Motor neuron (in vitro differentiated cells): ENCODE data around the gene AGAP1. TPM values are rescaled to one million over a fixed set of nuclear protein-coding genes. Genes with fewer than 3 reads are reported as not detected.

Source experiments
- ATAC-seq, 8 experiments: fragments of 200-7000 bp; cut with Tn5 transposase; replicated peaks in 6 of 8; 2 replicates each; pipeline ENCODE4 v1.8.0; 2021; ENCODE audit warnings: mild to moderate bottlenecking in 8 of 8, moderate library complexity in 8 of 8
- H3K27ac ChIP-seq, 2 donors: fragments of 250-450 bp; sonication (Bioruptor Pico); 2 replicates each; pipeline ENCODE4 v1.9.0; 2021; ENCODE audit warnings: antibody characterized with exemption in 2 of 2, mild to moderate bottlenecking in 2 of 2, moderate library complexity in 1 of 2
- H3K4me1 ChIP-seq, 2 donors: fragments of 250-450 bp; sonication (Bioruptor Pico); replicated peaks in 1 of 2; 2 replicates each; pipeline ENCODE4 v1.6.1; 2021; ENCODE audit warnings: antibody characterized with exemption in 2 of 2, mild to moderate bottlenecking in 2 of 2, moderate library complexity in 1 of 2
- H3K4me3 ChIP-seq, 5 donors: fragments of 250-450 bp; sonication (Bioruptor Pico); 2 replicates each; pipeline ENCODE4 v1.9.0; 2021; ENCODE audit warnings: antibody characterized with exemption in 5 of 5, mild to moderate bottlenecking in 5 of 5, moderate library complexity in 4 of 5
- WGBS, 10 experiments: fragments of 450-650 bp; shearing (Covaris generic); methylation state at CpG; one replicate each; pipeline ENCODE4 v1.0.0; 2022; 5-methylcytosine and 5-hydroxymethylcytosine counted together
- in situ Hi-C, 9 experiments: fragments of 400-800 bp; cut with MboI; loops; one replicate each; pipeline ENCODE4 v1.15.0; 2021; ENCODE audit warnings: low sequenced_read_pairs in 9 of 9, low pct_unique_long_range_greater_than_20kb in 2 of 9; ENCODE audit not compliant: unreplicated experiment in 9 of 9
- total RNA-seq, 8 experiments: library from RNA; unstranded; fragments of 300-600 nt; gene quantifications; 2 replicates each; pipeline versions ENCODE4 v1.2.3 to v1.2.4, GENCODE V29; 2022

AGAP1 gene
- total RNA-seq, 8 experiments from 2014 or later: 5.9 to 51.1 (median 34.3) TPM

DNA sequence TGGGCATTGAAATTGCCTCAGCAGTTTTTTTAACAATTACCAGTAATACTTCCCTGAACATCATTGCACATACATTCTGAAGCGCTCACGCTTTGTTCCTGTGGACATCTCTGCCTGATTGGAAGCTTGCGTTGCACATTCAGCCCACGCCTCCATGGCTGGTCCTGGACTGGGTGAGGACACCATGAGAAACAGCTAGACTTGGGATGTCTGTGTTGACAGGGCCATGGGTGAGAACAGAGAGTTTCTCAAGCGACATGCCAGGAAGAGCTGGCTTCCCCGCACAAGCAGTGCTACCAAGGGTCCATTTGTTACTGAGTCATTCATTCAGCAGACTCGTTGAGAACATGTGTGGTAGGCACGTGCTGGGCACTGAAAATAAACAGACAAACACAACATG lies 508.0 kb downstream of the AGAP1 start:
- in situ Hi-C loops: no loop called here

DNA sequence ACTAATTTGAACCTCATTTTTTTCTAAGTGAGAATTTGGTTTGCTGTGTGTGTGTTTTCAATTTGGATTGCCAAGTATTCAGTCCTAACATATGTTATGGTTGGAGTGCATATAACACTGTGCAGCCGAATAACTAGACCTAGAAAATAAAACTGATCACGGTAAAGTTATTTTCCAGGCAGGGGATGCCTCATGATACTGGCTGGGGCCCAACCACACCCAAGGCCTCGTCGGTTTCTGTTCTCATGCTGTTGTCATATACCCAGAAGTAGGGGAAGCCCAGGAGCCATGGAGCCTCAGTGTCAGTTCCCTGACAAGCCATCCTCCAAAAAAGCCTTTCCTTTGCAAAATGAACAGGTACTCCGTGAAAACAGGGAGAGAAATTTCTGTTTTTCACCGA lies 514.2 kb downstream of the AGAP1 start:
- Histone ChIP-seq H3K4me1 (peaks cover 9 to 10% of the 10 kb centered on the region in 2 donors), H3K27ac (no peak overlapping the region), H3K4me3 (no peak overlapping the region)
- 34 to 100% (median 89%) methylated on average over 2 to 5 of the region's 6 CpGs; no CpG with 5 or more reads in 1 of the 10 experiments for WGBS, 10 experiments
- peak in 1 of 8 experiments; percentile 71 for ATAC-seq
- in situ Hi-C loops: no loop called here

More for the DNA sequence above, 508.0 kb downstream of the AGAP1 start:
- WGBS, 10 experiments: 65 to 100% (median 97%) methylated on average over 2 to 6 of the region's 8 CpGs; no CpG with 5 or more reads in 6 of the 10 experiments
- Histone ChIP-seq H3K4me3 (no peak overlapping the region), H3K27ac (no peak overlapping the region), H3K4me1 (no peaks in the 10 kb centered on the region)
- ATAC-seq: no peak

DNA sequence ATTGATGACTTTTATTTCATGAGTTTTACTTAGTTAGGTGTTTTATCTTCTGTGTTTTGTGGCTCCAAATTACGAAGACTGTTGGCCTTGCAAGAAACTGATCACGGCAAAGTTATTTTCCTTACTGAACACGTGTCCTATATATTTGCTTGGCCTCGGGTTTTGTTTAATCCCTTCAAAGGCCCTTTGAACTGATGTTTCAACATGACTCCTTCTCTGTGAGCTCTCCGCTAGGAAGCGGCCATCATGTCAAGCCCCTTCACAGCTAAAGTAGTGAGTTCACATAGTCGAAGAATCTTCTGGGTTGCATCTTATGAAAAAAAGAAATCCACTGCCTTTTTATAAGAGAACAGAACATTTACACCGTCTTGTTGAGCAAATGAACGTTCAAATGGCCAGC lies 515.0 kb downstream of the AGAP1 start:
- Histone ChIP-seq H3K4me1 (peaks cover 10 to 17% of the 10 kb centered on the region in 2 donors), H3K27ac (no peak overlapping the region), H3K4me3 (no peak overlapping the region)
- in situ Hi-C loops: no loop called here
- WGBS, 10 experiments: 79 to 100% (median 92%) methylated on average over 2 to 9 of the region's 9 CpGs; no CpG with 5 or more reads in 2 of the 10 experiments
- no peak for ATAC-seq

DNA sequence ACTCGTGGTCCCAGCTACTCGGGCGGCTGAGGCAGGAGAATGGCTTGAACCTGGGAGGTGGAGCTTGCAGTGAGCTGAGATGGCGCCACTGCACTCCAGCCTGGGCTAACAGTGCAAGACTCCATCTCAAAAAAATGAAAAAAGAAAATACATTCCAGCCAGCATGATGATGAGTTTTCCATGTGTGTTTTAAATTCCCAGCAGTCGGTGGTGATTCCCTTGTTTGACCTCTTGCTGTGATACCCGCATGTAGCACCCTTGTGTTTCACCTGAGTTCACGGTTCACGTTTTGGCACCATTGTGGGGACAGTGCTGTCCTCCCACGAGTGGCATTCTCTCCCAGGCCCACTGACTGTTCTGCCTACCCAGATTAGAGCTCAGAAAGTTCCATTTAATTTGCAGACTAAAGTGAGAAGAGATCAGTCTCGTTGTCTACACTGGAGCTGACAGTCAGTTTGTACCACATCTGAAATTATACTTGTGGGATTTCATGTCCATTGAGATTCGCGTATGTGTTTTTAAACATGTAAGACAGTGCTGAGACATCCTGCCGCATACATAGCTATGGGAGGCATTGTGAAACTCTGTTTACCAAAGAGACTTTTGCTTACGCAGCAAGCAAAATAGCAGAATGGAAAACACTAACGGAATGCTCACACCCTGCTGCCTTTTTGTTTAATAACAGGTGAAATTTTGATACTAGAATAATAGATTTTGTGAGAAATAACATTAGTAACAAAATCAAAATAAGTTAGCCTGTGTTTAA lies 517.3 kb downstream of the AGAP1 start:
- WGBS, 10 experiments: 71 to 93% (median 84%) methylated on average over 7 to 15 of the region's 15 CpGs

DNA sequence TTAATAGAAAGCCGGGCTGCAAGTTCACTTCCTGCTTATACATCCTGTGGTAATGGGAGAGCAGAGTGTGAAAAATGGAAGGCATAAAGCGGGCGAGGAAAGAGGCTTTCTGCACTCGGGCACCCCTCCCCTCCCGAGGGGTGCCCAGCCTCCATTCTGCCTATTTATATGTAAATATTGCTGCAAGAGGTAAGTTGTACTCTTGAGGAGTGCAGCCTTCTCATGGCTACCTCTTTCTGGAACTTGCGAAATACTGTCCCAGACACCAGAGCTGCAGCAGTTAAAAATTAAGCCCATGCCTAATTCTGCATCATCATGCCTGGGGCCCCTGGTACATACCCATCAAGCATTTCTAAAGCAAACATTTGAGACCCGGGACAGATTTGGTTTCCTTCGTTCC lies 518.3 kb downstream of the AGAP1 start:
- H3K4me1 ChIP-seq: peaks cover 38 to 39% of the 10 kb centered on the region in 2 donors
- ATAC-seq: no peak
- in situ Hi-C loops: no loop called here
- 20 to 100% (median 98%) methylated on average over 1 to 8 of the region's 8 CpGs; no CpG with 5 or more reads in 2 of the 10 experiments for WGBS, 10 experiments
- no peak overlapping the region for H3K4me3 ChIP-seq
- H3K27ac ChIP-seq: no peak overlapping the region

More for the DNA sequence above, 517.3 kb downstream of the AGAP1 start:
- in situ Hi-C loops: no loop called here
- no peak for ATAC-seq
- Histone ChIP-seq H3K4me1 (peaks cover 33 to 39% of the 10 kb centered on the region in 2 donors), H3K4me3 (no peak overlapping the region), H3K27ac (no peak overlapping the region)

DNA sequence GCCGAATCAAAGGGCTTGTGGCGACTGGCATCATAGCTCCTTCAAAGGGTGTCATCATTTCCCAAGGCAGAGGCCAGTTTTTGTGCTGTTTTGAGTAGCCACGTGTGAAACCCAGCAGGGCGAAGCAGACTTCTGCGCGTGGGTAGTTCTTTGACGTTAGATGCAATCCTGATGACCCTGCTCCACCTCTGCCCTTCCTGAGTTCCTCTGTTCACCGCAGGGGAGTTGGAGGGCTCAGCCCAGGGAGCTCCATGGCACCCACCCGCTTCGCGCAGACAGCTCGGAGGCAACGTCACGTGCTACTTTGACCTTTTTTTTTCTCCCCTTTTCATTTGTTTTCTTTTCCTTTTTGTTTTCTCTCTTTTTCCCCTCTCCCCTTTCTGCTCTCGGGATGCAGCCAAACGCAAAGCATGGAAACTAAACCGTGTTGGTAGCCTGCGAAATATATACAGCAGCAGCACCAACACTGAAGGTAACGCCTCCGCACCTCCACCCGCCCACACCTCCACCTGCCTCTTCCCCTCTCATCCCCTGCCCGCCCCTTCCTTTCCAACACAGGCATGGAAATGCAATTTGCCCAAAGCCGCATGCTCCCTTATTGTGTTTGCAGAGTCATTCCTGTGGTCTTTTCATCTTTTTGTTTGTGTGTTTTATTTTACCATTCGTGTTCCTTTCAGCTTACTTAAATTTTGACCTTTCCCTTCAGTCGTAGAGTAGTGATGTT lies 520.7 kb downstream of the AGAP1 start:
- no peak overlapping the region for H3K27ac ChIP-seq
- H3K4me3 ChIP-seq: no peak overlapping the region
- in situ Hi-C loops: no loop called here
- no peak for ATAC-seq
- WGBS, 10 experiments: 45 to 91% (median 77%) methylated on average over 1 to 19 of the region's 25 CpGs
- peaks cover 38 to 39% of the 10 kb centered on the region in 2 donors for H3K4me1 ChIP-seq

DNA sequence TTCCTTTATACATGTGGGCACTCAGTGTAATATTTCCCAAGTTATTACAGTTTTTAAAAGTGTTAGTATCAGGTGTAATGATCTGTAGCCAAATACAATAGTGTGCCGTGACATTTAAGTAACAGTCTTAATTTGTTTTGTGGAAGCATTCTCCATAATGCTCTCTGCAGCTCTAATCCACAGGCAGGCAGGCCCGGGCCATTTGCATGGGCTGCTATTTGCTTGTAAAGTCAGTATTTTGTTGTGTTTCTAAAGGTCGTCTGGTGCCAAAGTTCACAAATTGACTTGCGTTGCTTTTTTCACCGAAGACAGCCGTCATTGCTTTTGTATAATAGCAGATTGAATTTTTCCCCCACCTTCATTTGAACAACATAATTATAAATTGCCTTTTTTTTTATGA lies 521.3 kb downstream of the AGAP1 start:
- in situ Hi-C loops: no loop called here
- Histone ChIP-seq H3K4me1 (peaks cover 32 to 39% of the 10 kb centered on the region in 2 donors), H3K4me3 (no peak overlapping the region), H3K27ac (no peak overlapping the region)
- WGBS, 10 experiments: 23 to 91% (median 76%) methylated on average over 1 to 6 of the region's 6 CpGs
- no peak for ATAC-seq

DNA sequence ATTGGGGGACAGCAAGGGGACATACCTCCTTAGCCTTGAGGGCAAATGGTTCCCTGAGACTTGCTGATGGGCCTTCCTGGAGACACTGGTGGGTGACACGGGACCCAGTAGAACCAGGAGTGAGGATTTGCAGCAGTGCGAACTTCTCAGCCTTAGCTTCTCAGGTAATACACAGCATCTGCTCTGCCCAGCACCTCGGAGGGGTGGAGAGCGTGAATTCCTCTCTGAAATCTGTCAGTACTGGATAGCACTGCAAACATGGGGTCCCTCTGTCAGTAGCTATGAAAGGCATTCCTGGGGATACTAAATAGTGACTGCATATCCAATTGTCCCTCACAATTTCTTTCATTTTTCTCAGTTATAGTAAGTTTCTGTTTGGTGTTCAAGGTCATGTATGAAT lies 522.7 kb downstream of the AGAP1 start:
- Histone ChIP-seq H3K27ac (no peak overlapping the region), H3K4me3 (no peak overlapping the region), H3K4me1 (peaks cover 32 to 39% of the 10 kb centered on the region in 2 donors)
- no peak for ATAC-seq
- 82 to 100% (median 95%) methylated on average over 1 to 4 of the region's 4 CpGs; no CpG with 5 or more reads in 3 of the 10 experiments for WGBS, 10 experiments
- in situ Hi-C loops: no loop called here

DNA sequence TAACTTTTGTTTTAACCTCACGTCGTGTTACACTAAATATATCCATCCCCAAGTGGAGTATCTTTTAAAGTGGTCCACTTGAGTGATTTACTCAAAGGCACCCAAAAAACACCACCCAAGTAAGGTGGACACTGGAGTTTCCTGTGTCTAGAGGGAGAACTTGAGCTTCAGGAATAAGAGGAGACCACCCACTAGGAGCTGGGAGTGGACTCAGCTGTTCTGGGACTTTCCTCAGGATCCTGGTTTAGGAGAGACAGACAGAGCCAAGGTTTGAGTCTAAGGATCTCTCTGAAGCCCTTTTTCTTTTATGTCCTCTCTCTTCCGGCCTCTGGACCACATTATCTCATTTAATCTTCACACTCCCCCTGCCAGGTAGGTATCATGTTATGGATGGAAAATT lies 523.6 kb downstream of the AGAP1 start:
- Histone ChIP-seq H3K4me1 (peaks cover 28 to 30% of the 10 kb centered on the region in 2 donors), H3K27ac (no peak overlapping the region), H3K4me3 (no peak overlapping the region)
- in situ Hi-C loops: no loop called here
- no peak for ATAC-seq
- 61 to 100% (median 85%) methylated on average over 1 to 3 of the region's 3 CpGs; no CpG with 5 or more reads in 2 of the 10 experiments for WGBS, 10 experiments

DNA sequence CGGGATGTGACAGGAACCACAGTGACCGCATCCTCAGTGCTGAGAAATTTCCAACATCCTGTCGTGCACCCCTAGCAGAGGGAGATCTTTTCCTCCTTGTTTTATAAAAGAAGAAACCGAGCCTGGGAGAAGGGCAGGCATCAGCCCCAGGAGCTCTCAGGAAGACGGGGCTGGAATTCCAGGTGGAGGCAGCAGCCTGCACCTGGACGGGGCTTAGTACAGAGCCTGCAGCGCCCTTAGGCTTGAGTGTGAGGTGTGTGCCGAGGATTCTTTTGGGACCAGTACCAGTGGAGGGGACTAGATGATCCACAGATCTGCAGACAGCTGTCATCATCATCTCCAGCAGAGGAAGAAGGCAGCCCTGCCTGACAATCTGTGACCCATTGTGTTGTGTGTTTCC lies 525.6 kb downstream of the AGAP1 start:
- no peak overlapping the region for H3K27ac ChIP-seq
- in situ Hi-C loops: no loop called here
- no peak for ATAC-seq
- peaks cover 16 to 22% of the 10 kb centered on the region in 2 donors for H3K4me1 ChIP-seq
- H3K4me3 ChIP-seq: no peak overlapping the region
- 80 to 100% (median 95%) methylated on average over 1 to 4 of the region's 8 CpGs; no CpG with 5 or more reads in 3 of the 10 experiments for WGBS, 10 experiments

DNA sequence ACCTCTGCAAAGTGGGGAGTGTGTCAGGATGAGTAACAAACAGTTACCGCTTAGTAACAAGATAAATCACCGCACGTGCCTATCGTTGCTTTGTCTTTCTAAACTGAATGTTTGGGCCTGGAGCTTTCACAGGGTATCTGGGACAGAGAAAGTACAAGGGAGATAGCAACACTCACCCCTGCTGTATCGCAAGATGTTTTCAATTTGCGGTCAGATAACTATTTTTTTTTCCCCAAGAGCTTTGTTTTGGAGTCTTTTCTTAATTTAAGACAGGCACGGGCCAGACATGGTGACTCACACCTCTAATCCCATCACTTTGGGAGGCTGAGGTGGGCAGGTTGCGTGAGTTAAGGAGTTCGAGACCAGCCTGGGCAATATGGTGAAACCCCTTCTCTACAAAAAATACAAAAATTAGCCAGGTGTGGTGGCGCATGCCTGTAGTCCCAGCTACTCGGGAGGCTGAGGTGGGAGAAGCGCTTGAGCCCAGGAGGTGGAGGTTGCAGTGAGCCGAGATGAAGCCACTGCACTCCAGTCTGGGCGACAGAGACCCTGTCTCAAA lies 527.7 kb downstream of the AGAP1 start:
- WGBS, 10 experiments: 86 to 100% (median 96%) methylated on average over 4 to 10 of the region's 14 CpGs; no CpG with 5 or more reads in 3 of the 10 experiments
- Histone ChIP-seq H3K4me1 (peaks cover 0 to under 1% of the 10 kb centered on the region in 2 donors), H3K4me3 (no peak overlapping the region), H3K27ac (no peak overlapping the region)
- no peak for ATAC-seq
- in situ Hi-C loops: no loop called here

DNA sequence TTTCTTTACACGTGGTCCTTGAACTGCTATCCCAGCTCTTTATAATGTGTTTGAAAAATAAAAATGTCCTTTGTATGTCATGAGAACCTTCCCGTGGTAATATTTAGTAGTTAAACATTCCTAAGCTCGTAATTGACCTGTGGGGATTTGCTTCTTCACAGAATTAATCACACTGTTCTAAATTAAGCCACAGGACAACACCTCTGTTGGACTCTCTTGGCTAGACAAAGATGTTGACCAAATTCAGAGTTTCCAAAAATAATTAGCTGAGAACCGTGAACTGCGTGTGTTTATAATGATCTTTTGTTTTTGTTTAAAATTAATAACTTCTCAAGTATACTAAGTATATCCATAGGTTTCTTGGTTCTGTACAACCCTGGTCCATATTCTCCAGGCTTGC lies 528.3 kb downstream of the AGAP1 start:
- no peak for ATAC-seq
- in situ Hi-C loops: no loop called here
- WGBS, 10 experiments: 71 to 100% (median 91%) methylated on average over 1 to 5 of the region's 5 CpGs; no CpG with 5 or more reads in 1 of the 10 experiments
- Histone ChIP-seq H3K4me1 (no peaks in the 10 kb centered on the region), H3K4me3 (no peak overlapping the region), H3K27ac (no peak overlapping the region)

DNA sequence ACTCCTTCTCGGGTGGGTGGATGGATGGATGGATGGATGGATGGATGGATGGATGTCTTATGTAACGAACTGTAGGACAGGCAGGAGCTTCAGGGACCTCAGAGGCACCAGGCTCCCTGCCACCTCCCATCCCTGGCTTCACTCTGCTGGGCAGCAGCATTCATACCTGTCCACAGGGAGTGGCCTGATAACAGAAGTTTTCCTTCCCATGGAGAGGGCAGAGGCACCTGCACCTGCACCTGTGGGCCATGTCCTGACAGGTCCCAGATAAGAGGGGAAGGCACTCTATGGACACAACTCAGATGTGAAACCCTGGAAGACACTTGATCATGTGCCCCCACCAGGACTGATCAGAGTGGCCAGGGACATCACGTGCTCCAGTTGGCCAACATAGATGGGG lies 532.0 kb downstream of the AGAP1 start:
- Histone ChIP-seq H3K4me1 (no peaks in the 10 kb centered on the region), H3K4me3 (no peak overlapping the region), H3K27ac (no peak overlapping the region)
- 71 to 100% (median 90%) methylated on average over 1 of the region's 3 CpGs; no CpG with 5 or more reads in 6 of the 10 experiments for WGBS, 10 experiments
- ATAC-seq: no peak
- in situ Hi-C loops: no loop called here
